Neutrophil (primary cell): ENCODE measurements around the gene PLCL1.

ENCODE experiments used
- H3K27ac ChIP-seq: fragments of 200-600 bp; sonication (generic); 2 replicates; pipeline ENCODE4 v1.5.1; 2016; ENCODE audit warnings: mild to moderate bottlenecking, moderate library complexity
- H3K27me3 ChIP-seq: fragments of 200-600 bp; sonication (generic); 2 replicates; pipeline ENCODE4 v1.6.0; 2016; ENCODE audit warnings: mild to moderate bottlenecking
- H3K36me3 ChIP-seq: fragments of 200-600 bp; sonication (generic); 2 replicates; pipeline ENCODE4 v1.5.1; 2017
- H3K4me1 ChIP-seq, 2 experiments: fragments of 200-600 bp in 1 of 2; sonication (generic) in 1 of 2; 1 replicate in 1 of 2; 2 replicates in 1 of 2; pipeline versions ENCODE4 v1.5.1 to v1.6.1; 2013 to 2016; ENCODE audit warnings: low read depth in 1 of 2, low read length in 1 of 2, mild to moderate bottlenecking in 1 of 2, moderate library complexity in 1 of 2; ENCODE audit not compliant: control insufficient read depth in 1 of 2, insufficient read depth in 1 of 2
- H3K4me3 ChIP-seq, 2 experiments: fragments of 200-600 bp in 1 of 2; sonication (generic) in 1 of 2; 1 replicate in 1 of 2; 2 replicates in 1 of 2; pipeline ENCODE4 v1.5.1; 2013 to 2016; ENCODE audit warnings: low read depth in 1 of 2, low read length in 1 of 2, mild to moderate bottlenecking in 1 of 2, moderate library complexity in 1 of 2
- H3K9me3 ChIP-seq: fragments of 200-600 bp; sonication (generic); 2 replicates; pipeline ENCODE4 v1.5.1; 2016
- CTCF ChIP-seq: fragments of 200-600 bp; sonication (generic); IDR thresholded peaks from 2 replicates; pipeline ENCODE4 v1.5.1; 2016; ENCODE audit warnings: antibody characterized with exemption

PLCL1 gene

GRCh38 chr2:197867624-197868023 lies 63.2 kb downstream of the PLCL1 start:
- TF ChIP-seq CTCF, result no peak
- Histone ChIP-seq H3K27ac (no peak overlapping the region), H3K4me3 (no peak overlapping the region), H3K27me3 (no peaks in the 10 kb centered on the region), H3K36me3 (no peaks in the 10 kb centered on the region), H3K9me3 (no peaks in the 10 kb centered on the region), H3K4me1 (peaks cover 6 to 14% of the 10 kb centered on the region in 2 experiments)

- no peak overlapping the region for H3K4me3 ChIP-seq
- H3K4me1 ChIP-seq, result peaks cover 6 to 14% of the 10 kb centered on the region in 2 experiments
- H3K9me3 ChIP-seq, result no peaks in the 10 kb centered on the region
- H3K27ac ChIP-seq, result no peak overlapping the region
- H3K27me3 ChIP-seq, result no peaks in the 10 kb centered on the region
- no peak for TF ChIP-seq CTCF
- H3K36me3 ChIP-seq, result no peaks in the 10 kb centered on the region
Measured at GRCh38 chr2:197868206-197868605, 63.8 kb downstream of the PLCL1 start.

- Histone ChIP-seq H3K4me3 (no peak overlapping the region), H3K27me3 (no peaks in the 10 kb centered on the region), H3K9me3 (no peaks in the 10 kb centered on the region), H3K27ac (peak overlapping the region; percentile 35), H3K4me1 (peaks cover 6 to 14% of the 10 kb centered on the region in 2 experiments), H3K36me3 (no peaks in the 10 kb centered on the region)
- TF ChIP-seq CTCF, result no peak
Measured at GRCh38 chr2:197869041-197869440, 64.6 kb downstream of the PLCL1 start.

GRCh38 chr2:197869501-197870111 lies 65.2 kb downstream of the PLCL1 start:
- Histone ChIP-seq H3K4me3 (no peak overlapping the region), H3K9me3 (no peaks in the 10 kb centered on the region), H3K4me1 (peaks cover 6 to 14% of the 10 kb centered on the region in 2 experiments), H3K27ac (peak overlapping the region; percentile 35), H3K27me3 (no peaks in the 10 kb centered on the region), H3K36me3 (no peaks in the 10 kb centered on the region)
- TF ChIP-seq CTCF, result no peak

- Histone ChIP-seq H3K27ac (peak overlapping the region; percentile 35), H3K9me3 (no peaks in the 10 kb centered on the region), H3K4me1 (peaks cover 6 to 14% of the 10 kb centered on the region in 2 experiments)
Measured at GRCh38 chr2:197870137-197870536, 65.7 kb downstream of the PLCL1 start.

More at GRCh38 chr2:197870137-197870536, 65.7 kb downstream of the PLCL1 start:
- no peak for TF ChIP-seq CTCF
- Histone ChIP-seq H3K4me3 (no peak overlapping the region), H3K27me3 (no peaks in the 10 kb centered on the region), H3K36me3 (no peaks in the 10 kb centered on the region)
